ENCODE measurements around the gene SHISA3. TPM values are rescaled to one million over a fixed set of nuclear protein-coding genes. Genes with fewer than 3 reads are reported as not detected.

SHISA3 gene
- not detected in 2 replicates for polyA plus RNA-seq

DNA sequence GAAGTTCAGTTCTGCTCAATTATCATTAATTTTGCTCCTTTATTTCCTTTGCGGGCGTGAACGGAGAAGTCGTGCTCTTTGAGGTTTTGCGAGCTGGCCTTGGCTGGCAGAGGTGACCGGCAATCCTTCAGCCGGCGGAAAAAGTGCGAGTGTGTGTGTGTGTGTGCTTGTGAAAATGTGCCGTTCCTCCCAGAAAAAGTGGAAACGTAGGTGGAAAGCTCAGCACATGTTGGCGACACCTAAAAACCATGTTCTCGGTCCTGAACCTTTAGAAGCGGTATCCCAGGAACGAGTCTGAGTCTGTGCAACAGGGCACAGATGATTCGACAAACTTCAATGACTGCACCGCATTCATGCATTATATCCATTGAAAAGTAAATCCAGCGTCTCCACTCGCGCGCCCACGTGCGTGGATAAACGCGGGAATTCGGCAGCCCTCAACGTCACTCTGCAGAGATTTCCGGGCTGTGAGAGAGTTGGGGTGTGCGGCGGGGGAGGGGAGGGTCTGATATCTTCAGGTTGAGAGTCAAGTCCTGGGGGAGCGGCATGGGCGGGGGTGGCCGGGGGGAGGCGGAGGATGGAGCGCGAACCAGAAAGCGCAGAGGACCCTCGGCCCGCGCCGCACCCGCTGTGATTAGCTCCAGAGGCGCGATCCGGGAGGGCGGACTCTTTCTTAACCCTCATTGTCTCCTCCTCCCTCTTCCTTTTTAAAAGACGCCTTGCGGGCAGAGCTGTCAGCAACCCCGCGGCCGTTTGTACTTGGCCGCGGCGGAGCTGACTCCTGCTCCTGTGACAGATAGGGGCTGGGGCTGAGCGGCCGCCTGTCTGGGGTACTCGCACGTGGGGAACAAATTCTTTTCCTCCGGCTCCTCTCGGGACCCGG is at the start of gene SHISA3:
Gene SHISA3, plus strand, starts transcription at position 737 of the 883 bp plus-strand sequence. CDS start 569 bp downstream, outside the sequence.

Other genes with a start within 250 kb of the SHISA3 start
- gene BEND4, start 244.8 kb upstream of the SHISA3 start, polyA plus RNA-seq = 0.30 TPM in 1 of 2 replicates, not detected in the other